HUES6 (cell line): ENCODE measurements around the gene ZNF518A.

ENCODE experiments used
- H3K27ac ChIP-seq: 2 replicates; pipeline ENCODE4 v1.7.0; 2013; ENCODE audit warnings: low read depth, mild to moderate bottlenecking, low read length, inconsistent platforms
- H3K27me3 ChIP-seq: 2 replicates; pipeline ENCODE4 v1.6.1; 2013; ENCODE audit warnings: low read length; ENCODE audit not compliant: control insufficient read depth, insufficient read depth
- H3K36me3 ChIP-seq: 2 replicates; pipeline ENCODE4 v1.6.1; 2013; ENCODE audit warnings: low read length; ENCODE audit not compliant: control insufficient read depth, insufficient read depth
- H3K4me1 ChIP-seq: 2 replicates; pipeline ENCODE4 v1.6.1; 2013; ENCODE audit warnings: low read length; ENCODE audit not compliant: control insufficient read depth, insufficient read depth
- H3K4me3 ChIP-seq: 2 replicates; pipeline ENCODE4 v1.5.1; 2013; ENCODE audit warnings: low read depth, low read length
- H3K9ac ChIP-seq: one replicate; pipeline ENCODE4 v1.6.1; 2013; ENCODE audit warnings: mild to moderate bottlenecking, low read length
- H3K9me3 ChIP-seq: 2 replicates; pipeline ENCODE4 v1.6.1; 2013; ENCODE audit warnings: low read depth, low read length; ENCODE audit not compliant: control insufficient read depth, insufficient read depth

Gene ZNF518A

DNA sequence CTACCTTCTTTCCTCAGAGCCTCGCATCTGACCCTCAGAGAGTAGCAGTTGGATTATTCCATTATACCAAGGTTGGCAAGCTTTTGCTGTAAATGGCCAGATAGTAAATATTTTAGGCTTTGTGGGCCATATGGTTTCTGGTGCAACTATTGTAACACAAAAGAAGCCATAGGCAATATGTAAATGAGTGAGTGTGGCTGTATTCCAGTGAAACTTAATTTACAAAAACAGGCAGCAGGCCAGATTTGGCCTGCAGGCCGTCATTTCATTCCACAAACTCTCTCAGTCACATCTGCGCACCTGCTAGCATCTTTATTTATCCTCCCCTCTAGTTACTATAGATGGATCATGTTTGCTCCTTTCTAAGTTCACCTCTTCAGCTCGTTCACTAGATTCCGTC is 6.7 kb downstream of the ZNF518A start:
- no peak overlapping the region for H3K27ac ChIP-seq
- H3K9me3 ChIP-seq, result no peaks in the 10 kb centered on the region
- no peak overlapping the region for H3K4me3 ChIP-seq
- 0 out of 2 replicates have a peak, but pooled peaks cover 3% of the 10 kb centered on the region for H3K4me1 ChIP-seq
- H3K27me3 ChIP-seq, result no peaks in the 10 kb centered on the region
- H3K9ac ChIP-seq, result no peak overlapping the region
- peaks cover 76% of the 10 kb centered on the region for H3K36me3 ChIP-seq

- H3K4me1 ChIP-seq, result no peaks in the 10 kb centered on the region
- H3K9ac ChIP-seq, result no peak overlapping the region
- H3K27ac ChIP-seq, result no peak overlapping the region
- H3K36me3 ChIP-seq, result peaks cover 80% of the 10 kb centered on the region
- no peaks in the 10 kb centered on the region for H3K27me3 ChIP-seq
- no peak overlapping the region for H3K4me3 ChIP-seq
- H3K9me3 ChIP-seq, result no peaks in the 10 kb centered on the region
Observed at GRCh38 chr10:96137567-96137966, 7.5 kb downstream of the ZNF518A start.

- H3K36me3 ChIP-seq, result peaks cover 81% of the 10 kb centered on the region
- no peak overlapping the region for H3K9ac ChIP-seq
- H3K4me1 ChIP-seq, result no peaks in the 10 kb centered on the region
Observed at GRCh38 chr10:96138102-96138501, 8.0 kb downstream of the ZNF518A start.

GRCh38 chr10:96152437-96152836 is 22.3 kb downstream of the ZNF518A start:
- Histone ChIP-seq H3K36me3 (peaks cover 75% of the 10 kb centered on the region), H3K4me1 (no peaks in the 10 kb centered on the region), H3K27me3 (no peaks in the 10 kb centered on the region), H3K9me3 (no peaks in the 10 kb centered on the region), H3K4me3 (no peak overlapping the region), H3K9ac (no peak overlapping the region), H3K27ac (no peak overlapping the region)

More at GRCh38 chr10:96138102-96138501, 8.0 kb downstream of the ZNF518A start:
- Histone ChIP-seq H3K27me3 (no peaks in the 10 kb centered on the region), H3K4me3 (no peak overlapping the region), H3K9me3 (no peaks in the 10 kb centered on the region), H3K27ac (no peak overlapping the region)

GRCh38 chr10:96153070-96153469 is 23.0 kb downstream of the ZNF518A start:
- H3K36me3 ChIP-seq, result peaks cover 76% of the 10 kb centered on the region
- no peak overlapping the region for H3K9ac ChIP-seq
- no peaks in the 10 kb centered on the region for H3K9me3 ChIP-seq
- H3K27ac ChIP-seq, result no peak overlapping the region
- H3K4me1 ChIP-seq, result no peaks in the 10 kb centered on the region
- H3K4me3 ChIP-seq, result no peak overlapping the region
- H3K27me3 ChIP-seq, result no peaks in the 10 kb centered on the region

DNA sequence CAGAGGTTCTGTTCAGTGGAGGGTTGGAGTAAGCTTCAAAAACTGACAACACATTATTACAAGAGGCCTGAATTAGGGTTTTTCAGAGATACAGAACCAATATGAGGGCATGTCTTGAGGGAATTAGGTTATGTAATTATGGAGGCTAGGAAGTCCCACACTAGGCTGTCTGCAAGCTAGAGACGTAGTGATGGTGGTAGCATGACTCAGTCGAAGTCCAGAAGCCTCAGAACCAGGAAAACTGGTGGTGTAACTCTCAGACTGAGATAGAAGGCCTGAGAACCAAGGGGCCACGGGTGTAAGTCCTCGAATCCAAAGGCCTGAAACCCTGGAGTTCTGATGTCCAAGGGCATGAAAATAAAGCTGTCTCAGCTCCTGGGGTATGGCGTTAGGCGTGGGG is 35.6 kb downstream of the ZNF518A start:
- Histone ChIP-seq H3K27me3 (no peaks in the 10 kb centered on the region), H3K9me3 (0 out of 2 replicates have a peak, but pooled peaks cover 3% of the 10 kb centered on the region), H3K36me3 (peaks cover 12% of the 10 kb centered on the region), H3K9ac (no peak overlapping the region), H3K27ac (no peak overlapping the region), H3K4me3 (no peak overlapping the region), H3K4me1 (no peaks in the 10 kb centered on the region)

DNA sequence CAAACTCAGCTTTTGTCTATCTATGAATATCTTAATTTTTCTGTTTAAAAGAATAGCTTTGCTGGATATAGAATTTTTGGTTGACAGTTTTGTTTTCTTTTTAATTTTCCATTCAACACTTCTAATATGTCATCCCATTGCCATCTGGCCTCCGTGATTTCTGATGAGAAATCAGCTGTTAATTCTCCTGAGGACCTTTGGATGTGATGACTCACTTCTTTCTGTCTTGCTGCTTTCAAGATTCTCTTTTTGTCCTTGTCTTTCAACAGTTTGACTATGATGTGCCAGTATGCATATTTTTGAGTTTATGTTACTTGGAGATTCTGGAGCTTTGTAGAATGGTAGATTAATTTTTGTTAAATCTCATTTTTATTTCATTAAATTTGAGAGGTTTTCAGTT is 38.4 kb downstream of the ZNF518A start:
- Histone ChIP-seq H3K4me3 (no peak overlapping the region), H3K9ac (no peak overlapping the region), H3K27me3 (no peaks in the 10 kb centered on the region), H3K36me3 (no peaks in the 10 kb centered on the region), H3K4me1 (no peaks in the 10 kb centered on the region), H3K27ac (no peak overlapping the region), H3K9me3 (0 out of 2 replicates have a peak, but pooled peaks cover 3% of the 10 kb centered on the region)

GRCh38 chr10:96170230-96170629 is 40.1 kb downstream of the ZNF518A start:
- H3K27me3 ChIP-seq, result no peaks in the 10 kb centered on the region
- no peaks in the 10 kb centered on the region for H3K4me1 ChIP-seq
- H3K4me3 ChIP-seq, result no peak overlapping the region
- no peaks in the 10 kb centered on the region for H3K36me3 ChIP-seq
- 0 out of 2 replicates have a peak, but pooled peaks cover 7% of the 10 kb centered on the region for H3K9me3 ChIP-seq
- H3K27ac ChIP-seq, result no peak overlapping the region
- H3K9ac ChIP-seq, result no peak overlapping the region

- Histone ChIP-seq H3K4me1 (no peaks in the 10 kb centered on the region), H3K9me3 (peaks cover 24% of the 10 kb centered on the region), H3K9ac (no peak overlapping the region), H3K4me3 (no peak overlapping the region), H3K27ac (no peak overlapping the region), H3K36me3 (no peaks in the 10 kb centered on the region), H3K27me3 (no peaks in the 10 kb centered on the region)
Observed at GRCh38 chr10:96172666-96173065, 42.6 kb downstream of the ZNF518A start.

DNA sequence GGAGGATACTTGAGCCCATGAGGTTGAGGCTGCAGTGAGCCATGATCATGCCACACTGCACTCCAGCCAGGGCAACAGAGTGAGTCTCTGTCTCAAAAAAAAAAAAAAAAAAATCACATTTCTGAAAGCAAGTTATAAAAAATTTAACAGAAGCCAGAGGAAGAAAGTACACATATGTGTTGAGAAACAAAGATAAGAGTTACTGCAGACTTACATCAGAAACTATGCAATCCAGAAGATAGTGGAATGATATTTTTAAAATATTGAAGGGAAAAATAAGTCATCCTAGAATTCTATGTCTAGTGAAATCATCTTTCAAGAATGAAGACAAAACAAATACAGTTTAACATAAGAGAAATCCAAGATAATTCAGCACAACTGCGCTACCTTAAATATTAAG is 46.9 kb downstream of the ZNF518A start:
- H3K36me3 ChIP-seq, result no peaks in the 10 kb centered on the region
- H3K9me3 ChIP-seq, result peaks cover 24% of the 10 kb centered on the region
- H3K27ac ChIP-seq, result no peak overlapping the region
- H3K27me3 ChIP-seq, result no peaks in the 10 kb centered on the region
- H3K4me3 ChIP-seq, result no peak overlapping the region
- no peak overlapping the region for H3K9ac ChIP-seq
- H3K4me1 ChIP-seq, result no peaks in the 10 kb centered on the region

DNA sequence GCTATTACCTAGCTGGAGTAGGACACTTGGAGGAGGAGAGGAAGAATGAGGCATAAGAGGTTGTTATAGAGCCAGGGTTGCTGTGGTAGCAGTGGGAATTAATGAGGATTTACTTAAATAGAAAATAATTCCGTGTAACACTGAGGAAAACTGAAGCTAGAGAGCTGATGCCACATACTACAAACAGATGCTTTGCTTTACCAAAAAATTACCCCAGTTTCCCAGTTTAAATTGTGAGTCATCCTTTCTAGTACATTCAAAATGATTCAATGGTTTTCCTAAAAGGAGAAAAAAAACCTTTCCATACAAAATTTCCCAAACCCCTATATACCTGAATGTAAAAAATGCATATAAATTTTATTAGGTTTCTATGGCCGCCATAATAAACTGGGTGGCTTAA is 58.3 kb downstream of the ZNF518A start:
- no peaks in the 10 kb centered on the region for H3K36me3 ChIP-seq
- no peaks in the 10 kb centered on the region for H3K4me1 ChIP-seq
- H3K9me3 ChIP-seq, result peaks cover 10% of the 10 kb centered on the region; the same call in 1 of the 2 replicates
- no peak overlapping the region for H3K27ac ChIP-seq
- H3K27me3 ChIP-seq, result no peaks in the 10 kb centered on the region
- no peak overlapping the region for H3K9ac ChIP-seq
- H3K4me3 ChIP-seq, result no peak overlapping the region

- Histone ChIP-seq H3K9ac (no peak overlapping the region), H3K9me3 (peaks cover 10% of the 10 kb centered on the region; the same call in 1 of the 2 replicates)
Observed at GRCh38 chr10:96188916-96189315, 58.8 kb downstream of the ZNF518A start.

More at GRCh38 chr10:96188916-96189315, 58.8 kb downstream of the ZNF518A start:
- H3K4me3 ChIP-seq, result no peak overlapping the region
- H3K27ac ChIP-seq, result no peak overlapping the region
- no peaks in the 10 kb centered on the region for H3K27me3 ChIP-seq
- no peaks in the 10 kb centered on the region for H3K4me1 ChIP-seq
- no peaks in the 10 kb centered on the region for H3K36me3 ChIP-seq
